Omental fat pad (tissue), 4 donors: ENCODE measurements around the gene CTSA. TPM values are rescaled to one million over a fixed set of nuclear protein-coding genes. Genes with fewer than 3 reads are reported as not detected.

Source experiments
- ATAC-seq: fragments of 150-250 bp; one replicate; pipeline ENCODE4 v1.9.1; 2016; ENCODE audit warnings: mild to moderate bottlenecking, moderate library complexity; ENCODE audit not compliant: low FRiP score
- DNase-seq: peaks from one replicate; pipeline ENCODE4 v3.0.0-alpha.2; 2019; ENCODE audit warnings: low spot score
- CTCF ChIP-seq, 3 donors: fragments of 450-650 bp; IDR thresholded peaks; one replicate each; pipeline ENCODE4 v1.5.1; 2016 to 2017; ENCODE audit warnings: antibody characterized with exemption in 3 of 3, mild to moderate bottlenecking in 3 of 3, moderate library complexity in 2 of 3
- total RNA-seq, 4 donors: library from RNA; depleted of rRNA; stranded (reverse); fragments of >200 nt; gene quantifications; one replicate each; pipeline ENCODE4 v1.1.0, GENCODE V29; 2016

Gene CTSA
- total RNA-seq, 4 donors from 2014 or later: 79.2 to 148 (median 85.9) TPM

GRCh38 chr20:45848969-45849582 is 42.1 kb upstream of the CTSA start:
- no peak for ATAC-seq
- no peak for DNase-seq
- TF ChIP-seq CTCF (IDR thresholded peaks at IDR 0.05): no peak

GRCh38 chr20:45850238-45850637 is 40.9 kb upstream of the CTSA start:
- ATAC-seq (no peak), DNase-seq (no peak)
- no peak for TF ChIP-seq CTCF (IDR thresholded peaks at IDR 0.05)

GRCh38 chr20:45850926-45851325 is 40.2 kb upstream of the CTSA start:
- no peak for DNase-seq
- ATAC-seq: no peak
- TF ChIP-seq CTCF (IDR thresholded peaks at IDR 0.05): no peak

- ATAC-seq (no peak), DNase-seq (no peak)
- TF ChIP-seq CTCF (IDR thresholded peaks at IDR 0.05): no peak
These were observed 39.6 kb upstream of the CTSA start for GRCh38 chr20:45851501-45851900.

GRCh38 chr20:45852326-45852725 is 38.8 kb upstream of the CTSA start:
- DNase-seq (no peak), ATAC-seq (no peak)
- no peak for TF ChIP-seq CTCF (IDR thresholded peaks at IDR 0.05)

GRCh38 chr20:45853484-45853883 is 37.7 kb upstream of the CTSA start:
- TF ChIP-seq CTCF (IDR thresholded peaks at IDR 0.05): no peak
- no peak for DNase-seq

GRCh38 chr20:45857114-45857881 is 33.8 kb upstream of the CTSA start, which contains the start of the genes ACOT8 and ZSWIM3:
Gene ACOT8, minus strand, starts transcription at chr20:45857392. Its CDS starts 77 bp downstream, at chr20:45857315.
Gene ZSWIM3, plus strand, starts transcription at chr20:45857614. Its CDS starts 212 bp downstream, at chr20:45857826.
- peak; percentile 97 for ATAC-seq

More at GRCh38 chr20:45853484-45853883, 37.7 kb upstream of the CTSA start:
- ATAC-seq: no peak

More at GRCh38 chr20:45857114-45857881, 33.8 kb upstream of the CTSA start, which contains the start of the genes ACOT8 and ZSWIM3:
- TF ChIP-seq CTCF (IDR thresholded peaks at IDR 0.05): no peak
- peak; percentile 90 for DNase-seq
